Type B pancreatic cell (in vitro differentiated cells): ENCODE results near the gene PGLYRP1. TPM values are rescaled to one million over a fixed set of nuclear protein-coding genes. Genes with fewer than 3 reads are reported as not detected.

Source experiments
- DNase-seq: peaks from one replicate; pipeline ENCODE4 v3.0.0; 2021; ENCODE audit warnings: mixed read lengths; ENCODE audit not compliant: unreplicated experiment; ENCODE audit errors: extremely low spot score
- H3K27ac Mint-ChIP-seq: 2 replicates; pipeline ENCODE4 v1.8.0; 2021; ENCODE audit warnings: mild to moderate bottlenecking, mixed read lengths
- H3K27me3 Mint-ChIP-seq: 2 replicates; pipeline ENCODE4 v1.8.0; 2021; ENCODE audit warnings: mixed read lengths
- H3K36me3 Mint-ChIP-seq: 2 replicates; pipeline ENCODE4 v1.8.0; 2021; ENCODE audit warnings: mixed read lengths
- H3K4me1 Mint-ChIP-seq: one replicate; pipeline ENCODE4 v1.8.0; 2021; ENCODE audit warnings: mixed read lengths; ENCODE audit not compliant: unreplicated experiment
- H3K4me3 Mint-ChIP-seq: 2 replicates; pipeline ENCODE4 v1.8.0; 2021; ENCODE audit warnings: mild to moderate bottlenecking, mixed read lengths
- H3K9me3 Mint-ChIP-seq: 2 replicates; pipeline ENCODE4 v1.8.0; 2021; ENCODE audit warnings: mixed read lengths
- total RNA-seq: library from RNA; stranded (reverse); gene quantifications from 2 replicates; pipeline ENCODE4 v1.2.1, GENCODE V29; 2021; ENCODE audit warnings: low replicate concordance
- TF ChIP-seq, protein P1 (sequence below): fragments of 200-600 bp; sonication (generic); conservative IDR thresholded peaks from 2 replicates; pipeline ENCODE4 v1.5.0; 2021; ENCODE audit warnings: antibody characterized with exemption, mild to moderate bottlenecking

PGLYRP1 gene
- total RNA-seq, 1 donor from 2014 or later, result not detected

DNA sequence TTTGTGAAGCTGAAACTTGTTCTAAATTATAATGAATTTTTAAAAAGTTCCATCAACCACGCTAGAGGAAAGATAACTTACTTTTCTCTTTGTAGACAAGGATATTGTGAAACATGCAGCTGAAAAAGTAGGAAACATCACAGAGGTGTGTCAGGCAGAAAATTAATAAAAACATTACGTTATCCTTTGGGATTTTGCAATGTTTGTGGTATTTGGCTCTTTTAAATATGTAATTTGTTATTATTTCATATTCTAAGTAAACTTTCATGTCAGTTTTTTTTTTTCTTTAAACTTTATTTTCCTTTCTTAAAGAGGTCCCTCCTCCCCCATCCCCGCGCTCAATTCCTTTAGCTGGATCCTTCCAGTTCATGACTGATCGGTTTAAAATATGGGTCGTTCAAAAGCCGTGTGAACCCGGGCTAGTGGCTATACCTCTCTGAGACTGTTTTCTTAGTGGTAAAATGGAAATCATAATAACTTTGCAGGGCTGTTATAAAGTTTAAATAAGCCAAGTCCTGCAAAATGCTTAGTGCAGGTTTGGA, 28.3 kb downstream of the PGLYRP1 start:
- H3K27ac Mint-ChIP-seq, result no peak overlapping the region
- TF ChIP-seq, protein P1, sequence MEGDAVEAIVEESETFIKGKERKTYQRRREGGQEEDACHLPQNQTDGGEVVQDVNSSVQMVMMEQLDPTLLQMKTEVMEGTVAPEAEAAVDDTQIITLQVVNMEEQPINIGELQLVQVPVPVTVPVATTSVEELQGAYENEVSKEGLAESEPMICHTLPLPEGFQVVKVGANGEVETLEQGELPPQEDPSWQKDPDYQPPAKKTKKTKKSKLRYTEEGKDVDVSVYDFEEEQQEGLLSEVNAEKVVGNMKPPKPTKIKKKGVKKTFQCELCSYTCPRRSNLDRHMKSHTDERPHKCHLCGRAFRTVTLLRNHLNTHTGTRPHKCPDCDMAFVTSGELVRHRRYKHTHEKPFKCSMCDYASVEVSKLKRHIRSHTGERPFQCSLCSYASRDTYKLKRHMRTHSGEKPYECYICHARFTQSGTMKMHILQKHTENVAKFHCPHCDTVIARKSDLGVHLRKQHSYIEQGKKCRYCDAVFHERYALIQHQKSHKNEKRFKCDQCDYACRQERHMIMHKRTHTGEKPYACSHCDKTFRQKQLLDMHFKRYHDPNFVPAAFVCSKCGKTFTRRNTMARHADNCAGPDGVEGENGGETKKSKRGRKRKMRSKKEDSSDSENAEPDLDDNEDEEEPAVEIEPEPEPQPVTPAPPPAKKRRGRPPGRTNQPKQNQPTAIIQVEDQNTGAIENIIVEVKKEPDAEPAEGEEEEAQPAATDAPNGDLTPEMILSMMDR, result no peak
- peaks cover 3% of the 10 kb centered on the region for H3K36me3 Mint-ChIP-seq
- H3K4me3 Mint-ChIP-seq, result no peak overlapping the region
- peaks cover 16% of the 10 kb centered on the region for H3K4me1 Mint-ChIP-seq
- peaks cover 15% of the 10 kb centered on the region for H3K27me3 Mint-ChIP-seq
- no peak for DNase-seq
- H3K9me3 Mint-ChIP-seq, result no peaks in the 10 kb centered on the region

DNA sequence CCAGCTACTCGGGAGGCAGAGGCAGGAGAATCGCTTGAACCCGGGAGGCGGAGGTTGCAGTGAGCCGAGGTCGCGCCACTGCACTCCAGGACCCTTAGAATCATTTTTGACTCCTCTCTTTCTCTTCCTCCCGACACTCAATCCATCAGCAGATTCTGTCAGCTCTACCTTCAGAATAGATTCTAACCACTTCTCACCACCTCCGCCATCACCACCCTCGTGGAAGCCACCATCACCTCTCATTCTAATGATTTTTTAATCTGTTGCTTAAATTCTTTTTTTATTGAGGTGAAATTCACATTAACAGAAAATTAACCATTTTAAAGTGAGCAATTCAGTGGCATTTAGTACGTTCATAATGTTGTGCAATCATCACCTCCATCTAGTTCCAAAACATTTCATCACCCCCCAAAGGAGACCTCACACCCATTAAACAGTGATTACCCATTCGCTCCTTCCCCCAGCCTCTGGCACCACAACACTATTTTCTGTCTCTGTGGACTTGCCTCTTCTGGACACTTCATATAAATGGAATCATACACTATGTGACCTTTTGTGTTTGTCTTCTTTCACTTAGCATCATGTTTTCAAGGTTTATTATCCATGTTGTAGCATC, 32.6 kb downstream of the PGLYRP1 start:
- TF ChIP-seq, protein P1, result no peak
- Mint-ChIP-seq H3K36me3 (no peaks in the 10 kb centered on the region), H3K4me3 (no peak overlapping the region), H3K9me3 (no peaks in the 10 kb centered on the region), H3K27me3 (peaks cover 17% of the 10 kb centered on the region), H3K4me1 (no peaks in the 10 kb centered on the region), H3K27ac (no peak overlapping the region)
- DNase-seq, result no peak

GRCh38 chr19:45985321-45985720, 37.5 kb downstream of the PGLYRP1 start:
- H3K27me3 Mint-ChIP-seq, result peaks cover 35% of the 10 kb centered on the region
- no peak overlapping the region for H3K4me3 Mint-ChIP-seq
- no peak overlapping the region for H3K27ac Mint-ChIP-seq
- TF ChIP-seq, protein P1, result no peak
- H3K9me3 Mint-ChIP-seq, result no peaks in the 10 kb centered on the region
- no peaks in the 10 kb centered on the region for H3K4me1 Mint-ChIP-seq
- DNase-seq, result no peak
- no peaks in the 10 kb centered on the region for H3K36me3 Mint-ChIP-seq

- Mint-ChIP-seq H3K27ac (no peak overlapping the region), H3K4me3 (no peak overlapping the region), H3K27me3 (peaks cover 49% of the 10 kb centered on the region), H3K4me1 (peaks cover under 1% of the 10 kb centered on the region), H3K36me3 (no peaks in the 10 kb centered on the region), H3K9me3 (no peaks in the 10 kb centered on the region)
- no peak for DNase-seq
- TF ChIP-seq, protein P1, result no peak
Measured at GRCh38 chr19:45981350-45981749, 41.5 kb downstream of the PGLYRP1 start.

DNA sequence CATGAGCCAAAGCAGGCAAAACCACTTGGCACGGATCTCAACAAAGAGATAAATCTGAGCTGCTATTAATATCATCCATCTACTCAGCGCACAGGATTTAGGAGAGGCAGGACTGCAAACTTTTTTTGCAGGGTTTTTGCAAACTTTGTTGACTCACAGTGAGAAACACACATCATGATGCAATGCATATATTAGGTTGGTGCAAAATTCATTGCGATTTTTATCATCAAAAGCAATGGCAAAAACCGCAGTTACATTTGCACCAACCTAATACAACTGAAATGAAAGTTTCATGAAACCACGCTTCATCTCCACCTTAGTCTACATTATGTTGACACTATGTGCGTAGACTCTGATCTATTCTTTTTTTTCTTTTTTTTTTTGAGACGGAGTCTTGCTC, 44.7 kb downstream of the PGLYRP1 start:
- Mint-ChIP-seq H3K36me3 (no peaks in the 10 kb centered on the region), H3K9me3 (no peaks in the 10 kb centered on the region), H3K4me3 (no peak overlapping the region), H3K27ac (no peak overlapping the region), H3K4me1 (peaks cover 8% of the 10 kb centered on the region), H3K27me3 (peaks cover 69% of the 10 kb centered on the region)
- no peak for DNase-seq
- TF ChIP-seq, protein P1, result no peak
